Fibroblast of mammary gland (primary cell): Measurements from ENCODE around the gene GSTP1.

Experiments
- DNase-seq: peaks from one replicate; pipeline ENCODE4 v3.0.0-alpha.2; 2010; ENCODE audit warnings: low read depth
- H3K4me3 ChIP-seq: 2 replicates; pipeline ENCODE4 v1.5.1; 2011; ENCODE audit warnings: low read depth, mild to moderate bottlenecking, low read length, moderate library complexity; ENCODE audit not compliant: control insufficient read depth
- CTCF ChIP-seq: conservative IDR thresholded peaks from 2 replicates; pipeline ENCODE4 v1.5.1; 2011; ENCODE audit warnings: low read depth, low read length, inconsistent platforms; ENCODE audit not compliant: control insufficient read depth, insufficient read depth

Gene GSTP1

GRCh38 chr11:67630943-67631331, 47.3 kb downstream of the GSTP1 start:
- peak overlapping the region; percentile 66 for H3K4me3 ChIP-seq
- TF ChIP-seq CTCF = no peak
- no peak for DNase-seq

DNA sequence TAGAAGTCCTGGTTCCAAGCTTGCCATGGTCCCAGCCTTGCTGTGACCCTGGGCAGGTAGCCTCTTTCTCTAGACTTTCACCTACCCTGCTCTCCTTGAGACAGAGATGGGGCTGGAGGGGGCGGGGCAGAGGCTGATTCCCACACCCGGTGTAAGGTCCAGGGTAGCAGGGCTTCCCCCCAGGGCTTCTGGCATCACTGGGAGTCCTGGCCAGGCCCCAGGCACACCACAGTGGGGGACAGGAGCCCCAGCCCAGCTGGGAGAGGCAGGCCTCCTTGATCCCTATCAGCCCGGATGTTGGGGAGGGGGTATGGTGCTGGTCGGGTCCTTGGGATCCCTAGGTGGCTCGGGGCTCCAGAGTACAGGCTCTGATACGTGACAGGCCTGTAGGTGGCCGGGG, 47.8 kb downstream of the GSTP1 start:
- TF ChIP-seq CTCF = no peak
- no peak overlapping the region for H3K4me3 ChIP-seq
- DNase-seq = no peak

DNA sequence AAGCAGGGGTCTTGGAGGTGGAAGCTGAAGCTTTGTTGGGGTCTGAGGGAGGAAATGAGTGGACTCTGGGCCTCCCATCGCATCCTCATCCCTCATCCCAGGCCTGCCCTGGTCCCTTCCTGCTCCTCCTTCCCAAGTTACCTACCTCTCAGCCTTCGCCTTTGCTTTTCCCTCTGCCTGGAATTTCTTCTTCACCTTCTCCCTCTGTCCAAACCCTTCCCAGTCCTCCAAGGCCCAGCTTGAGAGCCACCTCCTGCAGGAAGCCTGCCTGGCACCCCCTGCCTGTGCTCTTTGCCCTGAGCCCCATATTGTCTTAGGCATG, 48.2 kb downstream of the GSTP1 start:
- no peak for DNase-seq
- no peak overlapping the region for H3K4me3 ChIP-seq
- no peak for TF ChIP-seq CTCF

GRCh38 chr11:67632175-67632981, 48.8 kb downstream of the GSTP1 start:
- H3K4me3 ChIP-seq = no peak overlapping the region
- TF ChIP-seq CTCF = no peak
- DNase-seq = no peak

GRCh38 chr11:67632982-67633755, 49.6 kb downstream of the GSTP1 start:
- no peak for TF ChIP-seq CTCF
- no peak overlapping the region for H3K4me3 ChIP-seq
- no peak for DNase-seq

GRCh38 chr11:67633758-67634365, 50.2 kb downstream of the GSTP1 start:
- no peak overlapping the region for H3K4me3 ChIP-seq
- DNase-seq = no peak
- TF ChIP-seq CTCF = no peak
